Esophagus muscularis mucosa (tissue), 3 donors: Measurements from ENCODE around the gene SLC24A3.

Experiments
- CTCF ChIP-seq, 3 experiments: fragments of 200-600 bp in 2 of 3; fragments of 450-650 bp in 1 of 3; sonication (generic) in 2 of 3; IDR thresholded peaks; one replicate each; pipeline ENCODE4 v1.5.1; 2017 to 2019; ENCODE audit warnings: antibody characterized with exemption in 3 of 3, mild to moderate bottlenecking in 2 of 3, moderate library complexity in 1 of 3
- POLR2A ChIP-seq: fragments of 450-650 bp; IDR thresholded peaks from one replicate; pipeline ENCODE4 v1.6.1; 2017; ENCODE audit warnings: antibody characterized with exemption, moderate library complexity, mild to moderate bottlenecking, low read depth

GRCh38 chr20:19588241-19588640 is 375.8 kb downstream of the SLC24A3 start:
- TF ChIP-seq CTCF (IDR thresholded peaks at IDR 0.05): no peak
- TF ChIP-seq POLR2A: no peak
